NCI-H128 (cell line): Measurements from ENCODE around the gene SLC30A7.
"Not testable (repeated sequence)": the region's sequence is repeated elsewhere in the genome, so short reads cannot be mapped to it uniquely, and the experiment has no call there.

ENCODE experiments used
- DNase-seq: peaks from one replicate; lab custom pipeline; 2025; ENCODE audit not compliant: unreplicated experiment; lab: John Stamatoyannopoulos, UW

SLC30A7 gene

DNA sequence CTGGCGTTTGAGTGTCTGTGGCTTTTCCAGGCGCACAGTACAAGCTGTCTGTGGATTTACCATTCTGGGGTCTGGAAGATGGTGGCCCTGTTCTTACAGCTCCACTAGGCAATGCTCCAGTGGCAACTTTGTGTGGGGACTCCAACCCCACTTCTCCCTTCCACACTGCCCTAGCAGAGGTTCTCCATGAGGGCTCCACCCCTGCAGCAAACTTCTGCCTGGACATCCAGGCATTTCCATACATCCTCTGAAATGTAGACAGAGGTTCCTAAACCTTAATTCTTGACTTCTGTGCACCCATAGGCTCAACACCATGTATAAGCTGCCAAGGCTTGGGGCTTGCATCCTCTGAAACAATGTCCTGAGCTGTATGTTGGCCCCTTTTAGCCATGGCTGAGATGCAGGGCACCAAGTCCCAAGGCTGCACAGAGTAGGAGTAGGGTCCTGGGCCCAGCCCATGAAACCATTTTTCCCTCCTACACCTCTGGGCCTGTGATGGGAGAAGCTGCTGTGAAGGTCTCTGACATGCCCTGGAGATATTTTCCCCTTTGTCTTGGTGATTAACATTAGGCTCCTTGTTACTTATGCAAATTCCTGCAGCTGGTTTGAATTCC lies 5.9 kb upstream of the SLC30A7 start:
- not testable (repeated sequence) for DNase-seq

DNA sequence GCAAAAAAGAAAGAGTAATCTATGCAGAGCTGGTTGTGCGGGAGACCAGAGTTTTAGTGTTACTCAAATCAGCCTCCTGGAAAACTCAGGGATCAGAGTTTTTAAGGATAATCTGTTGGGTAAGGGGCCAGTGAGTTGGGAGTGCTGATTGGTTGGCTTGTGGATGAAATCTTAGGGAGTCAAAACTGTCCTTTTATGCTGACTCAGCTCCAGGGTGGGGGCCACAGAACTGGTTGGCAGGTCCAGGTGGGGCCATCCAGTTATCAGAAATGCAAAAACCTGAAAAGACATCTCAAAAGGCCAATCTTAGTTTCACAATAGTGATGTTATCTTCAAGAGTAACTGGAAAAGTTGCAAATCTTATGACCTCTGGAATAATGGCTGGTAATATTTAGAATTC lies 4.5 kb upstream of the SLC30A7 start:
- DNase-seq: no peak

DNA sequence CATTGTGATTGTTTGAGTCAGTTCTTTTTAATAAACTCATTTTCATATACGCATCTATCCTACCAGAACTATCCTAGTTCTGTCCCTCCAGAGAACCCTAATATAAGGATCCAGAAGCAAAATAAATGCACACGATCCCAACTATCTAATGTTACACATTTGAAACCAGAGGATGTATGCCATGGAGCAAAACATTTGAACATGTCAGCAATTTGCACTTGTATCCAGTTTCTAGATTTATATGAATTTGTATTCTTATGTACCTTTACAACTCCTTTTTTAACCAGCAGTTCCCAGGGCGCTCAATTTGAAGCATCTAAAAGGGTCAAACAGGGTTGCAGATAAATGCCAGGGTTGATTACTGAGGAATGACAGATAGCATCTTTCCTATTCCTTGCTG lies 3.3 kb upstream of the SLC30A7 start:
- no peak for DNase-seq

DNA sequence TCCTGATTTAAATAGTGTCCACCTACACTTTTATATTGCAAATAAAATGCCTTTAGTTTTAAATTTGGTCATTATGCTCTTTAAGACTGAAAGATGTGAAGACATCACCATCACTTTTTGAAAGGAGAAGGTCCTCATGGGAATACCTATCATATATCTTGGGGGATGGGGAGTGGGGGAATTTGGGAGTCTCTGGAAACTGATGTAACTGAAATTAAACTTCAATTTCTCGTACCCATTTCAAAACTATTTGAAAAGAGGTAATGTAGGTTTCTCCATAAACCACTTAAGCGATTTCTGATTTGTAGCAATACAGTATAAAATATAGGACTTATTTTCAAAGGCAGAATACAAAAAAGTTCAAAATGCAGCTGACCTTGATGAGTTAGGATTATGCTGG lies 2.2 kb upstream of the SLC30A7 start:
- DNase-seq: no peak

DNA sequence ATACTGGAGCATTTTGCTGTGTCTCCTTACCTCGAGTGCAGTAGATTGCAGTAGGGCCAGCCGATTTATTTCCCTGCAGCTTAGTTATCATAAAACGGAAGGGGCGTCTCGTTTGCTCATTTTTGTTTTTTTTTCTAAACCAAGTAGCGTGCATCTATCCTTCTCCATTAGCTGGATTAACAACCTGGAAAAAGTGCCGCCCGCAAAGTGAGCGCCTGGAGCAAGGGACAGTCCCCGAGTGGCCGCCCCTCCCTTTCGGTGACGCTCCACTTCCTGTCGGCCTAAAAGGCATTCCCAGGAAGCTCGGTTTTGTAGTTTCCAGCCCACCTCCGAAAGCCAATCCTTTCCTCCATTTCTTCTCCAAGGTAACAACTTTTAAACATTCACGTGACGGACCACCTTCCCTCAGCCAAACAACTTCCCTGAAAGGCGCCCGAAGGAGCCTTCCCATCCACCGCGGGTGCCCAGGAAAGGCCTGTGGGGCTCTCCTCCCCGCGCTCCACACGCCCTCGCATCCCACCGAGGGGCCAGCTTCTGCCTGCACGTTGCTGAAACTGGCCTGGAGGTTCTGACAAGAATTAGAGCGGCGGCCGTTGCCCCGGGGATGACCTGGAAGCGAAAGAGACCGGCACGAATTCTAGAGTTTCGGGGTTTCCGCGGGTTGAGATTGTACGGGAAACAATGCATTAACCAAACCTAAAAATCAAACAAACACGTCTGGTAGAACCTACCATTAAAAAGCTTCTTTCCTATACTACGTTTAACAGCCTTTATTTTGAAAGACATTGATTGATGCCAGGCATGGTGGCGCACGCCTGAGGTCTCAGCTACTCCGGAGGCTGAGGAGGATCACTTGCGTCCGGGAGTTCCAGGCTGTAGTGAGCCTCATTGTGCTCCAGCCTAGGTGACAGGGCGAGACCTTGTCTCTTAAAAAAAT lies 1.0 kb upstream of the SLC30A7 start, which contains the start of gene EXTL2:
Gene EXTL2 (minus strand): TSS at position 240 of the 937 bp plus-strand sequence. CDS start 6,085 bp downstream, outside the sequence.
- peak; percentile 81 for DNase-seq

DNA sequence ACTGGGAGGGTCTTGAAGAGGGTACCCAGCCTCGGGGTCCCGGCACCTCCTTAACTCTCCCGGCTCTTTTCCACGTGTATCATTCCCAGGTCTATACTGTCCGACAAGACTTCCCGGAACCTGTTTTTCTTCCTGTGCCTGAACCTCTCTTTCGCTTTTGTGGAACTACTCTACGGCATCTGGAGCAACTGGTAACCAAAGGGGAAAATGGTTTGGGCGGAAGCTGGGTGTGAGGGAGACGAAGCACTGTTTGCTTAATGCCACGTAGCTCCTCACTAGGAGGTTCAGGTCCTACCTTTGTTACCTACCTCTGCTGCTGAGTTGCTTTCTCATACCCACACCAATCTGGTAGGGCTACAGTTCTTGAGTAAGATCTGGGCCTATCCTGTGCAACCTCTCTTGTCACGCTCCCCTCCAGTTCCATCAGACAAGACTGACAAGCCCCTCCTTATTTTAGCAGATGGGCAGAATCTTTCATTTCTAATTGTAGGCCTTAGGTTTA lies 642 bp downstream of the SLC30A7 start:
- no peak for DNase-seq

DNA sequence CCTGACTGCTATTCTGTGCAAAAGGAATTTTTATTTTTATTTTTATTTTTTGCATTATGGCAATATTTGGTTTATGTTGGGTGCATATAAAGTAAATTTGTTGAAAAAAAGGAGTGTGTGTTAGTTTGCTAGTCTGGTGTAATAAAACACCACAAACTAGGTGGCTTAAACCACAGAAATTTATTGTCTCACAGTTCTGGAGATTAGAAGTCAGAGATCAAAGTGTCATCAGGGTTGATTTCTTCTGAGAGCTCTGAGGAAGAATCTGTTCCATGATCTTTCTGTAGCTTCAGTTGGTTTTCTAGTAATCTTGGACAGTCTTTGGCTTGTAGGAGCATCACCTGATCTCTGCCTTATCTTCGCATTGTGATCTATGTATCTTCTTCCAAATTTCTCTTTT lies 6.5 kb downstream of the SLC30A7 start:
- no peak for DNase-seq

DNA sequence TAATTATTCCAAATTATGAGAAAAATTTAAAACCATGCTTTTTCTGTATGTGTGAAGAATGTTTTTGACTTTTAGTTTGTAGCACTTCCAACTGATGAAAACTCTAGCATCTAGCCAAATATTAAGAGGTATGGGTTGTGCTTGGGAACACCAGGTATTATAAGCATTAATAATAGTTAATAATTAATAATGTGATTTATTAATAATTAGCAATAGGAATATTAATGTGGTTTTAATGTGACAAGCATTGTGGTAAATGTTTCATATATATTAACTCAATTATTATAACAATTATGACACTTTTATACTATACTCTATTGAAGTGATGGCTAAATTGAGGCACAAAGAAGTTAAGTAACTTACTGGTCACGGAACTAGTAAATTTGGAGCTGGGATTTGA lies 7.9 kb downstream of the SLC30A7 start:
- no peak for DNase-seq

DNA sequence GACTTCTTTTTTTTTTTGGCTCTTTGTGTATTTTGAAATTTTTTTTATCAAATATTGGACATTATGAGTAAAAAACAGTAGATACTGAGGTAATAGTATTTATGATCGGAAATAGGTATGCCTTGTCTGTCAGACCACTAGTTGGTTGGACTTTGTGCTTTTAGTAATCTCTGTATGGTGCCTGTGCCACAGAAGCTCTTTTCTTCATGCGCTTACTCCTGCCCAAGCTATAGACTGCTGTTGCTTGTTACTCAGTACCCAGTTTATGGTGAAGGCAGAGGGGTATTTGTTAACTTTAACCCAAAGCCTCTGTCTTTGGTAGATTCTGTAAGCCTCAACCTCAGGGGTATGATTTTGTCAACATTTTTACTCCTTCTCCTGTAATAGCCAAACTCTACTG lies 8.6 kb downstream of the SLC30A7 start:
- no peak for DNase-seq

DNA sequence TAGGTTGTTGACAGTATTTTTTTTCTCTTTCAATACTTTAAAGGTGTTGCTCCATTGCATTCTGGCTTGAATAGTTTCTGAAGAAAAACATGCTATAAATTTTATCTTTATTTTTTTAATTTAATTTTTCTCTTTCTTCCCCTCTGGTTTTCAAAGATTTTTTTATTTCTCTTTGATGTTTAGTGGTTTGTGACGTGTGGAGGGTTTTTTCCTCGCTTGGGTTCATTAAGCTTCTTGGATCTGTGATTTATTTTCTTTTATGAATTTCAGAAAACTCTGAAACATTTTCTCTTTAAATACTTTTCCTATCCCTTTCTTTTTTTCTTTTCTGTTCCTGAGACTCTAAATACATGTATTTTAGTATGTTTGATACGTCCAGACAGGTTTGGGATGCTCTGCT lies 9.3 kb downstream of the SLC30A7 start:
- no peak for DNase-seq

DNA sequence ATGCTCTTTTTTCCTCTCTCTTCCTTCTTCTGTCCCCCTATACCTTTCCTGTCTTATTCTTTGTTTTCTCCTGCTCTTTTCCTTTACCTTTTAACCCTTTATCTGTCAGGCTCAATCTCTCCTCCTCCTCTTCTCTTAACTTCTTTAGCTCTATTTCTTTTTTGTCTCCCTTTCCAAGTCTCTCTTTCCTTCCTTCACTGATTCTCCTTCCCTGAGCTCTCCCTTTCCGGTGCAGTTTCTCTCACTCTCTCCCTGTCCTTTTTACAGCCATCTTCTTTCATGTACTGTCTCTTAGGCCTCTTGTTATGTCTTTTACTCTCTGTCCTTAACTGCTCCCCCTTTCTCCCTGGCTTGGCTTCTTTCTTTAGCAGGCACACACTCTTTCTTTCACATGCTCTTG lies 12.0 kb downstream of the SLC30A7 start:
- DNase-seq: no peak

DNA sequence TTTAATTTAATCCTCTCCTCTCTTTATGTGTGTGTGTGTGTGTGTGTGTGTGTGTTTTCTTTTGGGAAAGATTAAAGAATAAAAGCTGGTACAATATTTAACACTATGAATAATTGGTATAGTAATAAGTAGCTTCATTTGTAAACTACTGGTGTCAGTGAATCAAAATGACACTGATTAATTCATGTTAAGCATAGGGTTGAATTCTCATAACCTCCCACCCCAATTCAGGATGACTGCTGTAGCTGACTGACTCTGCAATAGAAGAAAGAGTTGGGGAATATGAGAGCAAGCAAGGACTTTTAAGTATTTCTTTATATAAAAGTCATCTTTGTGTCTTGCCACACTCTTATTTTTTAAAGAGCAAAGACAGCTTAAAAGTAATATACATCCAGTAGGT lies 13.1 kb downstream of the SLC30A7 start:
- no peak for DNase-seq

DNA sequence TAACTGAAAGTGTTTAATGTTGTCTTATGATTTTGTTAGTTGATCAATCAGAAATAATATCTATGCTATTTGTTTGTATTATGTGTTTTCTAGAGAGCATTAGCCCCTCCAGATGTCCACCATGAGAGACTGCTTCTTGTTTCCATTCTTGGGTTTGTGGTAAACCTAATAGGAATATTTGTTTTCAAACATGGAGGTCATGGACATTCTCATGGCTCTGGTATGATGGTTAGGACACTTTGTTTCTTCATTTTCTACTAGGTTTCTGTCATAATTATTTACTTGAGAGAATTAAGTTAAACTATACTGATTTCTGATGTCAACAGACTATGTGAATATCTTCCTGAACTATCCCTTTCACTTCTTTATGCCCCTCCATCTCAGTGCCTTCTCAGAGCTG lies 16.1 kb downstream of the SLC30A7 start:
- no peak for DNase-seq

DNA sequence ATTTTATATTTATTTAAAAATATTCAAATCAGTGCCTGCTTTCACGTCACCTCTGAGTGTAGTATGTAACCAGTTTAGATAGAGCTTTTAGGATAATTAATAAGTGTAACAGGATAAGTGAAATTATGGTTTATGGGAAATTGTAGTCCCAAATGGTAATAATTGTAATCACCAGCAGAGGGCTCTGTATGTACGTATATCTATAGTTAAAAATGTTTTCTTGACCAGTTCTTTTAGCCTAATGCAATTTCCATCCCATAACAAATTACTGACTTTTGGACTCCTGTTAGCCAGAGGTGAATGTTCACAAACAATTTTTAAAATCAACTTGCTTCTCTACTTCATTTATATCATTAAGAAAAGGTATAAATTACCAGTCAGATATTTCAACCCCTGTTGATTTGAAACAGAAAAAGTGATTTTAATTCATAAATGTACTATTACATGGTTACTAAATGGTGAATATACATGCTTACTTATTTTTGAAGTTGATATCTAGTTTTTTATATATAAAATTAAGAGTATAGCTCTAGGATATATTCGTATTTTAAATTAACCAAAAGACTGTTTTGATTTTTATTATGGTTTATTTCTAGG lies 25.3 kb downstream of the SLC30A7 start:
- DNase-seq: no peak

DNA sequence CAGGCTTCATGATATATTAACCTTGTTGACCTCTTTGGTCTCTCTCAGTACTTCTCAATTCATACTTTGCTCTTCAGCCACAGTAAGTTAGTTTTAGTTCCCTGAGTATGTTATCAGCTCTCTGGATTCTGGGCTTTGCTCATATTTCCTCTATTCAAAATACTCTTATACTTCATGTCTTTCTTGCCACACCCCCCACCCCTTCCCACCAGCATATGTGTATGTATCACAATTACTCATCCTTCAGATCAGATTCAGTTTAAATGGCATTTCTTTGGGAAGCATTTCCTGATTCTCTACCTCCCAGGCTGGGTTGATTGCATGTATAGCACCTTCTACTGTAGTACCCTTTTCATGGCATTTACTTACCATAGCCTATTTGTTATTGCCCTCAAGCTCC lies 28.3 kb downstream of the SLC30A7 start:
- DNase-seq: no peak

DNA sequence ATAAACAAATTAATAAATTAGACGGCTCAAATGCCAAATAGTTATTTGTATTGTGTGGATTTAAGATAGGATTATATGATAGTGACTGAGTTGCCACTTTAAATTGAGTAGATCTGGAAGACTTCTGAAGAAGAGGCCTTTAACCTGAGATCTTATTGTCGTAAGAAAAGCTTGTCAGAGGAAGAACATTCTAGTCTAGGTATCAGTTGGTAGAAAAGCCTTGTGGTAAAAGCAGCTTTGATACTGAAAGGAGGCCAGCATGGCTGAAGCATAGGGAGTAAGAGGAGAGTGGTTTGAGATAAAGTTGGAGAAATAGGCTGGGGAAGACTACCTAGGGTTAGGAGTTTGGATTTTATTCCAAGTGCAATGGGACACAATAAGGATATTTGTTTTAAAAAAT lies 29.1 kb downstream of the SLC30A7 start:
- no peak for DNase-seq

DNA sequence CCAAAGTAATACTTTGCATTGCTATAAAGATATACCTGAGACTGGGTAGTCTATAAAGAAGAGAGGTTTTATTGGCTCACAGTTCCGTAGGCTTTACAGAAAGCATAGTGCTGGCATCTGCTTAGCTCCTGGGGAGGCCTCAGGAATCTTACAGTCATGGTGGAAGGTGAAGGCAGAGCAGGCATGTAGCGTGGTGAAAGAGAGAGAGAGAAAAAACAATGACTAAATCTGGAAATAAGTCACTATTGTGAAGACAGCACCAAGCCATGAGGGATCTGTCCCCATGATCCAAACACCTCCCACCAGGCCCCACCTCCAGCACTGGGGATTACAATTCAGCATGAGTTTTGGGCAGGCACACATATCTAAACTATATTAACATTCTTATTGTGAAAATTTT lies 30.4 kb downstream of the SLC30A7 start:
- no peak for DNase-seq

DNA sequence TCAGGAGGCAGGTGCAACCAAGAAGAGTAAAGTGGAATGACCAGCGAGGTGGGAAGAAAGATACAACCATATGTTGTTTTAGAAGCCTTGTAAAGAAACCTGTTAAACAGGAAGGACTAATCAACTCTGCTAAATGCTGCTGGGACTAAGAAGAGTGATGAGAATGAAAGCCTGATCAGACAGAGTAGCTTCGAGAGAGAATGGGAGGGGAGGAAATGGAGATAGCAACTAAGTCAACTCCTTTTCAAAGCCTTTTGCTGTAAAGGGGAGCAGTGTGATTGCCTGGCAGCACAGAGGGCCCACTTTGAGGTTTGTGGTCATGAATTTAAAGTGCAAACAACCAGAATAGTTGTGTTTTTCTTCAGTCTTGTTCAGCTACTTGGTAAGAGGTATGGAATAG lies 31.4 kb downstream of the SLC30A7 start:
- no peak for DNase-seq

DNA sequence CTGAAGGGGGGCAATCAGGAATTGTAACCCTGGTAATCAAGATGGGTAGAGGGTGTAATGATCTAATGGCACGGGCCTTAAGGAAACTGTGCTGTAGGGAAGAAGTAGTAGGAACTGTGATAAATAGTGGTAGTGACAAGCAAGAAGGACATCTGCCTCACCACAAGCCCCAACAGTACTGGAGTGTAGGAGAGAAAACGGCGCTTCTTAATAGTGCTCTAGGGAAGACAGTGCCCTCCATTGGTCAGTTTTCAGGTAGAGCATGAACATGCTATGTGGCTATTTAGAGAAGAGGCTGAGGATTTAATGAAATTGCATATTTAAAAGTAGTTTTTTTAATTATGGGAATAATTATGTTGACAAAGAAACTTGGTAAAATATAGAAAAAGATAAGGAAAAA lies 32.2 kb downstream of the SLC30A7 start:
- no peak for DNase-seq

DNA sequence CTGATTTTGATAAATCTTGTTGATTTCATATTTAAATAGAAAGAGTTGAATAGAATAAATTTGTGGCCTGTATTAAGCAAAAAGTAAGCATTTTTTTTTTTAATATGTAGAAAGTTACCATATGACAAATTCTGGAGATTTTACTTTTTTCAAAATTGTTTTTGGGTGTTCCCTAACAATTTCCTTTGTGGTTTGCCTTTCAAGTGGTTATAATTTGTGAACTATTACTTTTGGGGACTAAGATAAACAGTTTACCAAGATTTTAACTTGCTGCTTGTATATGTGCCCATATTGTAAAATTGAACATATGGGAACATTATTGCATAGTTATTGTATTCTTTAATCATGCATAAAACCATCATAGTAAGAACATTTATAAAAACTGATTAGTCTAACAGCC lies 34.6 kb downstream of the SLC30A7 start:
- DNase-seq: no peak

DNA sequence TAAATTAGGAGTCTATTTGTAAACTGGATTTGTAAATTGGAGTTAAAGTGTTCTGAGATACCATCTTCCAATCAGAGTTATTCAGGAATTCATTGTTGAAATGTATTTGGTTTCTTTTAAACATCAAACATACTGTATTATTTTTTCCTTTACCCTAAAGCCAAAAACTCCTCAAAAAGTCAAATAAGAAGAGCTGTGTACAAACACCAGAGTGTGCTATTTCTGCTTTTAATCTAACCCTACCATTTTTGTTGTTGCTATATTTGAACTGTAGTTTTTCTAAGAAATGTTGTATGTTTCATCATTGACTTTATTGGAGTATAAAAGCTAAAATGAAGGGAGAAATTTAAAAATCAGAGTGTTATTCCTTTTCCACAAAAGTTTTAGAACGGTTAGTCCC lies 35.8 kb downstream of the SLC30A7 start:
- DNase-seq: no peak

DNA sequence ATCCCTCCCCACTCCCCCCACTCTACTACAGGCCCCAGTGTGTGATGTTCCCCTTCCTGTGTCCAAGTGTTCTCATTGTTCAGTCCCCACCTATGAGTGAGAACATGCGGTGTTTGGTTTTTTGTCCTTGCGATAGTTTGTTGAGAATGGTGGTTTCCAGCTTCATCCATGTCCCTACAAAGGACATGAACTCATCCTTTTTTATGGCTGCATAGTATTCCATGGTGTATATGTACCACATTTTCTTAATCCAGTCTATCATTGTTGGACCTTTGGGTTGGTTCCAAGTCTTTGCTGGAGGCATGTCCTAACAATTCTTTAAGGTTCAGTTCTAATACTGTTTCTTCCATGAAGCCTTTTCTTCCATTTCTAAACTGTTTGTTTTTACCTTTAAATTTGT lies 37.7 kb downstream of the SLC30A7 start:
- DNase-seq: not testable (repeated sequence)
